RWPE2 (cell line): ENCODE data around the gene DNAJC1.

ENCODE experiments used
- ATAC-seq: fragments of 200-7000 bp; cut with Tn5 transposase; 3 replicates; pipeline ENCODE4 v1.9.1; 2021; ENCODE audit warnings: low read depth
- DNase-seq: peaks from one replicate; pipeline ENCODE4 v3.0.0-alpha.2; 2020; ENCODE audit warnings: low spot score
- H3K27ac ChIP-seq: fragments of 450-650 bp; 2 replicates; pipeline ENCODE4 v1.5.1; 2017; ENCODE audit warnings: mild to moderate bottlenecking; ENCODE audit not compliant: poor library complexity, severe bottlenecking
- H3K27me3 ChIP-seq: fragments of 250-450 bp; sonication (Bioruptor Pico); 2 replicates; pipeline ENCODE4 v1.5.1; 2021; ENCODE audit warnings: mild to moderate bottlenecking, moderate library complexity; ENCODE audit not compliant: insufficient read depth, poor library complexity, severe bottlenecking
- H3K36me3 ChIP-seq: fragments of 250-450 bp; sonication (Bioruptor Pico); 2 replicates; pipeline ENCODE4 v1.5.1; 2020; ENCODE audit warnings: low read depth, mild to moderate bottlenecking, moderate library complexity
- H3K4me1 ChIP-seq: fragments of 250-450 bp; sonication (Bioruptor Pico); 2 replicates; pipeline ENCODE4 v1.5.1; 2021; ENCODE audit warnings: mild to moderate bottlenecking, moderate library complexity; ENCODE audit not compliant: insufficient read depth, poor library complexity, severe bottlenecking
- H3K4me3 ChIP-seq: fragments of 250-450 bp; sonication (Bioruptor Pico); 2 replicates; pipeline ENCODE4 v1.5.1; 2021; ENCODE audit warnings: mild to moderate bottlenecking, moderate library complexity; ENCODE audit not compliant: severe bottlenecking
- H3K9me3 ChIP-seq: fragments of 250-450 bp; sonication (Bioruptor Pico); 2 replicates; pipeline ENCODE4 v1.5.1; 2021; ENCODE audit warnings: mild to moderate bottlenecking, moderate library complexity; ENCODE audit not compliant: severe bottlenecking
- CTCF ChIP-seq: fragments of 450-650 bp; IDR thresholded peaks from one replicate; pipeline ENCODE4 v1.5.1; 2017; ENCODE audit warnings: mild to moderate bottlenecking, moderate library complexity; ENCODE audit not compliant: poor library complexity, severe bottlenecking

Gene DNAJC1

GRCh38 chr10:21962358-21962757 is 41.2 kb downstream of the DNAJC1 start:
- no peak for DNase-seq
- TF ChIP-seq CTCF, result no peak
- H3K4me1 ChIP-seq, result peaks cover 2% of the 10 kb centered on the region
- ATAC-seq, result no peak
- no peak overlapping the region for H3K27ac ChIP-seq
- no peaks in the 10 kb centered on the region for H3K36me3 ChIP-seq
- H3K27me3 ChIP-seq, result no peaks in the 10 kb centered on the region
- H3K9me3 ChIP-seq, result no peaks in the 10 kb centered on the region
- H3K4me3 ChIP-seq, result no peak overlapping the region

DNA sequence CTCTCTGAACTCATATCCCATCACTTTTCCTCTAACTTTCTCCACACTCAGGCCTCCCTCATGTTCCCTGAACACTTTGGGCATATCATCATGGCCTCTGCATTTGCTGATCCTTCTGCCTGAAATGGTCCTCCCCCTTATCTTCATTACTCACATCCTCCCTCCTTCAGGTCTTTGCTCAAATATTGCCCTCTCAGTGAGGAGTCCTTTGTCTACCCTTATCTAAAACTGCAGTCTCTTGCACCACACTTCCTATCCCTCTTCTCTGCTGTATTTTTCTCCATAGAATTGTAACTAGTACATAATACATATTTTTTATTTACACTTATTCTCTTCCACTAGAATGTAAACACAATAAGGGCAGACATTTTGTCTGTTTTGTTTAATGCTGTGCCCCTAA is 41.7 kb downstream of the DNAJC1 start:
- Histone ChIP-seq H3K4me3 (no peak overlapping the region), H3K4me1 (peaks cover 2% of the 10 kb centered on the region), H3K9me3 (no peaks in the 10 kb centered on the region), H3K27ac (no peak overlapping the region), H3K36me3 (no peaks in the 10 kb centered on the region), H3K27me3 (no peaks in the 10 kb centered on the region)
- ATAC-seq, result no peak
- no peak for TF ChIP-seq CTCF
- DNase-seq, result no peak

- no peak for ATAC-seq
- no peak overlapping the region for H3K27ac ChIP-seq
Observed at GRCh38 chr10:21959998-21960397, 43.5 kb downstream of the DNAJC1 start.

DNA sequence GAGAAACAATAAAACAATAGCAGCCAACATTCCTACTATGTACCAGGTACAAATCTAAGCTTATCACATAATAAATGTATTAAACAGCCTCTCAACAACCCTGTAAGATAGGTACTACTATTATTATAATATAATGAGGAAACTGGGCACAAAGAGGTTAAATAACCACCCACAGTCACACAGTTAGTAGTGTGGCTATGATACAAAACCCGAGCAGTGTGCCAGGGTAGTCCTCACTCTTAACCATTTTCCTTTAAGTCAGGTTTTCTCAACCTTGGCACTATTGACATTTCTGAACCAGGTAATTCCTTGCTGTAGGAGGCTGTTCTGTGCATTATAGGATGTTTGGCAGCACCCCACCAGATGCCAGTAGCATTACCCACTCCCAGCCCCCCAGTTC is 48.8 kb downstream of the DNAJC1 start:
- ATAC-seq (no peak), DNase-seq (no peak)
- no peak for TF ChIP-seq CTCF
- Histone ChIP-seq H3K9me3 (peaks cover 4% of the 10 kb centered on the region), H3K4me1 (peaks cover 5% of the 10 kb centered on the region), H3K27ac (no peak overlapping the region), H3K4me3 (no peak overlapping the region), H3K27me3 (no peaks in the 10 kb centered on the region), H3K36me3 (no peaks in the 10 kb centered on the region)

More at GRCh38 chr10:21959998-21960397, 43.5 kb downstream of the DNAJC1 start:
- H3K27me3 ChIP-seq, result no peaks in the 10 kb centered on the region
- no peak for TF ChIP-seq CTCF
- peaks cover 2% of the 10 kb centered on the region for H3K4me1 ChIP-seq
- H3K4me3 ChIP-seq, result no peak overlapping the region
- H3K9me3 ChIP-seq, result no peaks in the 10 kb centered on the region
- no peaks in the 10 kb centered on the region for H3K36me3 ChIP-seq
- no peak for DNase-seq

- H3K36me3 ChIP-seq, result no peaks in the 10 kb centered on the region
- H3K27ac ChIP-seq, result no peak overlapping the region
- peaks cover 5% of the 10 kb centered on the region for H3K4me1 ChIP-seq
- TF ChIP-seq CTCF, result no peak
- H3K4me3 ChIP-seq, result no peak overlapping the region
- peaks cover 4% of the 10 kb centered on the region for H3K9me3 ChIP-seq
- no peaks in the 10 kb centered on the region for H3K27me3 ChIP-seq
- DNase-seq, result no peak
- no peak for ATAC-seq
Observed at GRCh38 chr10:21954132-21954531, 49.4 kb downstream of the DNAJC1 start.
